ENCODE data around the gene CEBPZ.
"Not testable (repeated sequence)": the region's sequence is repeated elsewhere in the genome, so short reads cannot be mapped to it uniquely, and the experiment has no call there.

Gene CEBPZ

DNA sequence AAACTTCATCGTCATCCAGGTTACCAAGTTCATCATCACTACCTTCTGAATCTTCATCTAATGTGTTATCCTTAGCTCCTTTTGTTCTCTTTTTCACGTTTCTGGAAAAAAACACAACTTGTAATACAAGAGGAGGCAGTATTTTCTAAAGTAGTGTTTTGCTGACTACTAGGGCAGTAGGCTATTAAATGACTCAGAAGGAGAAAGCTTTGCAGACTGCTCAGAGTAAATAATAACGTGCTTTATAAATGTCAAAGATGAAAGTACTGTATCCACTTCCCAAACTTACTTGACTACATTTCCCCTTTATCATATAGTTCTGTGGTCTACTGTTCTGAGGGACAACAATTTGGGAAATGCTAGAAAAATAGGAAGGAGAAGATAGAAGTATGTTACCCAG is 19.5 kb downstream of the CEBPZ start:
- DNase-seq, result no peak

DNA sequence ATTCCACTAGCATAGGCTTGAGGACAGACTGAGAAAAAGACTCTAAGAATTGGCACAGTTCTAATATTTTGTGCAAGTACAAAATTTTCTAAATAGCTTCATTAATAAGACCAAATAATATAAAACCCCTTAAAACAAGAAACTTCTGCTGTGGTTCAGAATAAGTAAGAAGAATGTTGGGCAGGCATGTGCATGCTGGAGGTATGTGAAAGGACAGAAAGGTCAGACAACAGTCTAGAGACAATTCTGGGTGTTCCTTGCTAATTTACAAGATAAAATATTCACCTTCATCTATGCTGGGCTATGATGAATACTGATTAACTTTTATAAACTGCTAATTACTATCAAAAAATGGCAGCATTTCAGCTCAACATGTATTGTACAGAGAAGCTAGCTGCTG is 20.2 kb downstream of the CEBPZ start:
- no peak for DNase-seq

DNA sequence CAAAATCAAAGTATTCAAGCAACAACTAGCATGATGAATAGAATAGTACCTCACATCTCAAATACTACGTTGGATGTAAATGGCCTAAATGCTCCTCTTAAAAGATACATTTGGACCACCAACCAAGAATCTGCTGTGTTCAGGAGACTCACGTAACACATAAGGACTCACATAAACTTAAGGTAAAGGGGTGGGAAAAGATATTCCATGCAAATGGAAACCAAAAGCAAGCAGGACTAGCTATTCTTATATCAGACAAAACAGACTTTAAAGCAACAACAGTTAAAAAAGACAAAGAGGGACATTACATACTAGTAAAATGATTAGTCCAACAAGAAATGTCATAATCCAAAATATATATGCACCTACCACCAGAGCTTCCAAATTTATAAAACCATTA is 24.6 kb downstream of the CEBPZ start:
- DNase-seq, result not testable (repeated sequence)

DNA sequence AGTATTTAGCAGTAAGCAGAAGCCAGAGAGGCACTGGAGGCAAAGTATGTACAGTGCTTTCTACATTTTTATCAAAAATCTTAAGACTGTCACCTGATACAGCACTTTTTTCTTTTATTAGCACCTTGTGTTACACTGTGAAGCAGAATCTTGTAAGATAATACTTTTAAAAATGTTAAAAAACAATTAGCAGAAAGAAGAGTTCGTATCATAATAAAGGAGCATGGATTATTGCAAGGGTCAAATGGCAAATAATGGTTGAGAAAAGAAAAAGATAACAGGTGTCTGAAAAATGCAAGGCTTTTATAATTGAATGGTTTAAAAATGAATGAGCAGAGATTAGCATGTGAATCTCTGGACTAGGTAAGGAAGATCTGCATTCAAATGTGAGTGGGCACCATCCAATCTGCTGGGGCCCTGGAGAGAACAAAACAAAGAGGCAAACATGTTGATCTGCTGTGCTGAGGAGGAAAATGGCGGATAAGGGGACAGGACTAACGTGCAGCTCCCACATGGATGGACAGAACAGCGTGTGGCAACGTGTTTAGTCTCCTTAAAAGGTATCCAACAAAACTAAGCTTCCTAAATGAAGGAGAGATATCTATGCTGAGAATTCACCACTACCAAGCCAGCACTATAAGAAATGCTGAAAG is 25.6 kb downstream of the CEBPZ start:
- no peak for DNase-seq

GRCh38 chr2:37205071-37205661 is 26.2 kb downstream of the CEBPZ start:
- DNase-seq, result not testable (repeated sequence)

GRCh38 chr2:37203708-37204107 is 27.7 kb downstream of the CEBPZ start:
- DNase-seq, result no peak

GRCh38 chr2:37201766-37202165 is 29.6 kb downstream of the CEBPZ start:
- peak; percentile 7 for DNase-seq

GRCh38 chr2:37201208-37201607 is 30.2 kb downstream of the CEBPZ start:
- no peak for DNase-seq

GRCh38 chr2:37198681-37199065 is 32.7 kb downstream of the CEBPZ start:
- DNase-seq, result no peak

- DNase-seq, result peak; percentile 80
These were observed 34.8 kb downstream of the CEBPZ start, which contains the start of gene CEBPZOS for GRCh38 chr2:37196320-37197195. Gene CEBPZOS, plus strand, starts transcription at chr2:37196496. Its CDS starts 3,209 bp downstream, at chr2:37199705.

GRCh38 chr2:37195862-37196319 is 35.5 kb downstream of the CEBPZ start:
- not testable (repeated sequence) for DNase-seq

DNA sequence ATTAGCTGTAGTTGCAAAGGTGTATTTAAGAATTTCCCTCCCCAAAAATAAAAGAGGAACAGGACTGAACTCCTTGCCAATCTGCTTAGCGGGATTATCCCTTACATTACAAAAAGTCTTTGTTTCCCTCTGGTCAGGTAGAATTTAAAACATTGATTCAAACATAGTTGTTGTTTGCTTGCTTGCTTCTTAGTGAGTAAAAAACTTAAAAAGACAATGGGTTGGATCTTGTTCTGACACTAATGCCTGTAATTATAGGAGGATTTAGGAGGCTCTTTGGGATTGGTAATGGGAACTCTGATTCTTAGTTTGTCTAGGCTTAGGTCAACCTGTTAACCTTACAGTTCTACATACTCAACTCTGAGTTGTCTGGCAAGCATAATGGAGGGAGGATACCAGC is 38.8 kb downstream of the CEBPZ start:
- DNase-seq, result no peak

GRCh38 chr2:37191747-37192146 is 39.6 kb downstream of the CEBPZ start:
- no peak for DNase-seq

GRCh38 chr2:37191253-37191652 is 40.1 kb downstream of the CEBPZ start:
- DNase-seq, result no peak

DNA sequence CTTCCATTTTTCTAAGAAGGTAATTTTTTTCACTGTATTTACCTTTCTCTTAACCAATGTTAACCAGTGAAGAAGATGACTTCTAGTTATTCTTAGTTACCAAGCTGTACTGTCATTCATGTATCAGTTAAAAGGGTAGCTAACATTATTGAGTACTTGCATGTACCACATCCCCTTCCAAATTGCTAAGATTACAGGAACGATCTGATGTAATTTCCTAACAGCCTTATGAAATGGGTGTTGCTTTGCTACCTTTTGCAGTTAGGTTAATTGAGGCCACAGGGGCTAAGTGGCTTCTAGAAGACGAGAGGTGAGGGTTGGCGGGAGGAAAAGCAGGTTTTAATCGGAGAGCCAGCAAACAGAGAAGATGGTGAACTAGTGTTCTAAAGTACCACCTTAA is 41.1 kb downstream of the CEBPZ start:
- DNase-seq, result no peak

DNA sequence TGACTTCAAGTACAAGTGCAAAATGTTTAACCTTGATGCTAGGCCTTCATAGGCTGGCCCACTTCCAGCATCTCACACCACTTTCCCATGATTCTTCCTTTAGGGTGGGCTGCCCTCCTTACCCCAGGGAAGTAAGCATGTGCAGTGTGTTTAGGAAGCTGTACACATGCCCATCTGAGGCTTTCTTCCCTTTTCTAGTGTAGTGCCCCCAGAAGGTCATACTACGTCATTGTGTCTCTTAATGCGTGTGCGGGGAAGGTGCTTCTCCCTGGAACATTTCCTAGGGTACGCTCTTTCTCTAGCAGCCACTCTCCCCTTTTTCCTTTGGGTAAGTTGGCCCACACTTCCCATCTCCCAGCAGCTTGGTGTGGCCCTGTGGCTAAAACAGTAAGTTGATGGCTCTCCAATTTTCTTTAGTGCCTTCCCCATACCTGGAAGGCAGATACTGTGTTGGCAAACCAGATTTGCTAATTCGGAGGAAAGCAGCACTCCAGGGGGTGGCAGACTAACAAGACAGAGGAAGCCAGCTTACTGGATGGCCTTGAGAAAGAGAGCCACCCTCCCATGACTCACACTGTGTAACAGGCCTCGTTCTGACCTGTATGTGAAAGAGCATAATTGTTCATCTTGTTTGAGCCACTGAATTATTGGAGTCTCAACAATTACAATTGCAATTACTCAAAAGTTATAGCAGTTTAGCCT is 41.8 kb downstream of the CEBPZ start:
- DNase-seq, result no peak

- DNase-seq, result no peak
These were observed 42.8 kb downstream of the CEBPZ start, which contains the start of gene SULT6B1 for GRCh38 chr2:37188570-37188969. Gene SULT6B1, minus strand, starts transcription at chr2:37188670. Its CDS starts 30 bp downstream, at chr2:37188640.

DNA sequence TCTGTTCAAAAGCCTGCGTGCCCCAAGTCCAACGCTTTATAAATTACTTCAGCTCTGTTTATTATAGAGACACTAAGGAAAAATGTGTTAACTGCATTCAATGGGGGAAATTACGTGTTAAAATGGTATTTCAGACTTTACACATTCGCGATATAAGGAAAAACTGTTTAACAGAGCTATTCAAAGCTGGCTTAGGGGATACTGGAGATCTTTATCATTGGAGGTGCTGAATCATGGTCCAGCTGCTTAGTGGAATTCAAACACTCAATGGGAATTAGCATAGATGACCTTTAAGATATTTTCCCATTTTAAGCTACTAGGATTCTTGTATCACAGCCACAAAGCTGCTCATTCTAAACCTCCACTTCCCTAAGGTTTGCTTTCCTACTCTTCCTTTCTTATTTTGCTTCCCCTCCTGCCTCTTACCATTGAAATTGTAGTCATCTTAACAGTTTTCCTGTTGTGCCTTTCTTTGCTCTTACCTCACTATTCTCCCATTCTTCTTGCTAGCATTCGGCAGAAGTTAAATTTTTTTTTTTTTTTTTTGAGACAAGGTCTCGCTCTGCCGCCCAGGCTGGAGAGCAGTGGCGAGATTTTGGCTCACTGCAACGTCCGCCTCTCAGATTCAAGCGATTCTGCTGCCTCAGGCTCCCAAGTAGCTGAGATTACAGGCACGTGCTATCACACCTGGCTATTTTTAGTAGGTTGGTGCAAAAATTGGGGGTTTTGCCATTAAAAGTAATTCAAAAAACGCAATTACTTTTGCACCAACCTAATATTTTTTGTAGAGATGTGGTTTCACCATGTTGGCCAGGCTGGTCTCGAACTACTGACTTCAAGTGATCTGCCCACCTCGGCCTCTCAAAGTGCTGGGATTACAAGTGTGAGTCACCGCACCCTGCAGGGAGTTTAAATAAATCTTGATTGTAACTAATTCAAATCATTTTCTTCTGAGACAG is 49.4 kb downstream of the CEBPZ start:
- no peak for DNase-seq

DNA sequence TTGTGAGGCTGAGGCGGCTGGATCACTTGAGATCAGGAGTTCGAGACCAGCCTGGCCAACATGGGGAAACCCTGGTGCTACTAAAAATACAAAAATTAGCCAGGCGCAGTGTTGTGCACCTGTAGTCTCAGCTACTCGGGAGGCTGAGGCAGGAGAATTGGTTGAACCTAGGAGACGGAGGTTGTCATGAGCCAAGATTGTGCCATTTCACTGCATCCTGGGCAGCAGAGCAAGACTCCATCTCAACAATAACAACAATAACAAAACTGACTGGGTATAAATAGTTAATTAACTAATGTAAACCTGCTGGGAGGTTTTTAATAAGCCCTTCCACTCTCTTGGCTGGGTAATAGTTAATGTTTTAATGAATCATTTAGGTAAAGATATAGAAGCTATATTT is 50.8 kb downstream of the CEBPZ start:
- no peak for DNase-seq

DNA sequence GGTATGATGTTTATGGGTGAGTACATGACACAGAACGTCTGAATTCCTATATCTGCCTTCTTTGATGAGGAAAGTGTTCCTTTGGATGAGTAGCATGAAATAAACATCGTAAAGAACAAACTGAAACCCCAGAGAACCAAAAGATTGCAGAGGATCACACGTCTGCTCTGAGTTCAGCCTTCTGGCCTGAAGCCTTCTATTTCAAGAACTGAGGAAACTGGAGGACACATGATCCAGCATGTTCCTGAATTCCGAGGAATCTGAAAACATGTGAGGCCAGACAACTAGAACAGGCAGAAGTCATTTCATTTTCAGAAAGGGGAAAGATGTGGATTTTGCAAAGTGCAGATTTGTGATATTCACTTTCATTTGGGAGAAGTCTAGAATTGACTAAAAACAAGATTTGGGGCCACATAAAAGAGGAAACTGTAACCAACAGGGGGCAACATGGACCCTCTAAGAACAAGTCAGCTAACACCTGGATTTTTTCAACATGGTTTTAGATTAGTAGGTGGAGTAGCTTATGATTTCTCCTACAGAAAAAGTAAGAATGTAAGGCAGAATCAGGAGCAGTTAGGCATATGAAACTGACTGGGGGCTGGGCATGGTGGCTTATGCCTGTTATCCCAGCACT is 51.3 kb downstream of the CEBPZ start:
- no peak for DNase-seq

GRCh38 chr2:37173741-37174140 is 57.7 kb downstream of the CEBPZ start:
- no peak for DNase-seq
